NCI-H510A treated with DMSO at 0.1 percent for 48 hours (cell line): ENCODE measurements around the gene PNKP.

Source experiments
- DNase-seq: peaks from one replicate; lab custom pipeline; 2025; lab: John Stamatoyannopoulos, UW

The PNKP gene

GRCh38 chr19:49859682-49860335 is 7.6 kb downstream of the PNKP start:
- no peak for DNase-seq

- no peak for DNase-seq
Measured at GRCh38 chr19:49858088-49858985, 9.0 kb downstream of the PNKP start.

- DNase-seq: no peak
Measured at GRCh38 chr19:49857838-49858087, 9.6 kb downstream of the PNKP start.

- DNase-seq: no peak
Measured at GRCh38 chr19:49857061-49857837, 10.1 kb downstream of the PNKP start.

- DNase-seq: no peak
Measured at GRCh38 chr19:49856574-49857021, 10.8 kb downstream of the PNKP start.

- no peak for DNase-seq
Measured at GRCh38 chr19:49855676-49856573, 11.5 kb downstream of the PNKP start.

- DNase-seq: no peak
Measured at GRCh38 chr19:49855277-49855675, 12.1 kb downstream of the PNKP start.

- no peak for DNase-seq
Measured at GRCh38 chr19:49854378-49855263, 12.8 kb downstream of the PNKP start.

- no peak for DNase-seq
Measured at GRCh38 chr19:49853852-49854377, 13.5 kb downstream of the PNKP start.

- no peak for DNase-seq
Measured at GRCh38 chr19:49852631-49853126, 14.7 kb downstream of the PNKP start.

GRCh38 chr19:49851456-49852259 is 15.7 kb downstream of the PNKP start:
- peak; percentile 64 for DNase-seq

- DNase-seq: peak; percentile 76
Measured at GRCh38 chr19:49850487-49851342, 16.7 kb downstream of the PNKP start, which contains the start of gene PTOV1. TSS of gene PTOV1 (plus strand) at chr19:49851159.

- DNase-seq: no peak
Measured at GRCh38 chr19:49850221-49850486, 17.2 kb downstream of the PNKP start.

GRCh38 chr19:49849433-49850220 is 17.7 kb downstream of the PNKP start:
- no peak for DNase-seq

GRCh38 chr19:49848938-49849337 is 18.4 kb downstream of the PNKP start:
- no peak for DNase-seq

GRCh38 chr19:49847731-49848696 is 19.4 kb downstream of the PNKP start:
- no peak for DNase-seq

GRCh38 chr19:49846408-49846807 is 21.0 kb downstream of the PNKP start:
- DNase-seq: no peak
